DND-41 (cell line): ENCODE results near the gene TTLL11.

ENCODE experiments used
- ATAC-seq: fragments of 200-7000 bp; cut with Tn5 transposase; 3 replicates; pipeline ENCODE4 v1.9.1; 2021; ENCODE audit warnings: low read depth; ENCODE audit not compliant: insufficient read depth
- DNase-seq: peaks from one replicate; pipeline ENCODE4 v3.0.0-alpha.2; 2020
- H2AFZ ChIP-seq: 2 replicates; pipeline ENCODE4 v1.6.0; 2012; ENCODE audit warnings: low read depth, low read length
- H3K27ac ChIP-seq: 2 replicates; pipeline ENCODE4 v1.5.1; 2012; ENCODE audit warnings: low read length, inconsistent platforms
- H3K27me3 ChIP-seq: fragments of 200-600 bp; sonication (generic); 2 replicates; pipeline ENCODE4 v1.6.0; 2012; ENCODE audit warnings: low read length, mild to moderate bottlenecking, inconsistent platforms; ENCODE audit not compliant: insufficient read depth, poor library complexity
- H3K36me3 ChIP-seq: 2 replicates; pipeline ENCODE4 v1.5.1; 2012; ENCODE audit warnings: low read length, inconsistent platforms; ENCODE audit not compliant: insufficient read depth
- H3K4me1 ChIP-seq: 2 replicates; pipeline ENCODE4 v1.5.1; 2012; ENCODE audit warnings: mild to moderate bottlenecking, low read length; ENCODE audit not compliant: insufficient read depth
- H3K4me2 ChIP-seq: 2 replicates; pipeline ENCODE4 v1.6.0; 2012; ENCODE audit warnings: mild to moderate bottlenecking, moderate library complexity, low read length, inconsistent platforms; ENCODE audit not compliant: insufficient read depth
- H3K4me3 ChIP-seq, 2 experiments: fragments of 200-600 bp in 1 of 2; shearing (Covaris generic) in 1 of 2; 2 replicates each; pipeline ENCODE4 v1.5.1; 2012 to 2016; ENCODE audit warnings: inconsistent platforms in 2 of 2, low read length in 2 of 2, mild to moderate bottlenecking in 2 of 2, low read depth in 1 of 2, moderate library complexity in 1 of 2
- H3K79me2 ChIP-seq: 2 replicates; pipeline ENCODE4 v1.6.0; 2012; ENCODE audit warnings: low read length, inconsistent platforms; ENCODE audit not compliant: insufficient read depth
- H3K9ac ChIP-seq: 2 replicates; pipeline ENCODE4 v1.6.0; 2012; ENCODE audit warnings: low read depth, mild to moderate bottlenecking, inconsistent platforms, low read length, moderate library complexity
- H3K9me3 ChIP-seq: 2 replicates; pipeline ENCODE4 v1.5.1; 2012; ENCODE audit warnings: low read length, moderate library complexity, mild to moderate bottlenecking, inconsistent platforms; ENCODE audit not compliant: insufficient read depth, severe bottlenecking
- H4K20me1 ChIP-seq: 2 replicates; pipeline ENCODE4 v1.6.0; 2012; ENCODE audit warnings: low read length; ENCODE audit not compliant: insufficient read depth
- EZH2 ChIP-seq: IDR thresholded peaks from 3 replicates; pipeline ENCODE4 v1.6.1; 2012; ENCODE audit warnings: borderline replicate concordance, low read depth, mild to moderate bottlenecking, moderate library complexity, low read length, inconsistent platforms; ENCODE audit not compliant: severe bottlenecking
- TF ChIP-seq, protein P1 (sequence below): IDR thresholded peaks from 2 replicates; pipeline ENCODE4 v1.5.1; 2012; ENCODE audit warnings: borderline replicate concordance, low read length, moderate library complexity, mild to moderate bottlenecking; ENCODE audit not compliant: poor library complexity, severe bottlenecking; ENCODE audit errors: extremely low read depth

The TTLL11 gene

DNA sequence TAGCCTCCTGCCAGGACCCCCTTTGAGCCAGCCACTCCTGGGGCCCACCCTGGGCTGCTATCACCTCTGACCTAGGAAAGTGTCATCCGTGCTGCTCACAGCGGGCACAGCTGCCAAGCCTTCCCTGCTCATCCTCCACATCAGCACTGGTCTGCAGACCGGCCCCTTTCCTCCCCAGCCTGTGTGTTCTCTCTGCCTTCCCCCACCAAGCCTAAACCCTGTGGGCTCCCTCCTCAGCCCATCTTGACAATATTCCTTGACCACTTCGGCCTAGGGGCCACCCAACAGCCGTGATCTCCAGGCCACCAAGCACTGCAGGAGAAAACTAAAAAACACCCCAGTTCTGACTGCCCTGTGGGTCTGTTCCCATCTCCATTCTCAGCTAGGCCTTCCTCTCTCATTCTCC, 306.6 kb downstream of the TTLL11 start:
- no peaks in the 10 kb centered on the region for H3K36me3 ChIP-seq
- H3K79me2 ChIP-seq = no peaks in the 10 kb centered on the region
- H2AFZ ChIP-seq = no peak overlapping the region
- no peaks in the 10 kb centered on the region; the same call in 1 of the 2 replicates for H4K20me1 ChIP-seq
- H3K4me2 ChIP-seq = no peak overlapping the region
- DNase-seq (no peak), ATAC-seq (no peak)
- peaks cover 4% of the 10 kb centered on the region for H3K27me3 ChIP-seq
- peaks cover 7% of the 10 kb centered on the region; the same call in 1 of the 2 replicates for H3K4me1 ChIP-seq
- H3K9me3 ChIP-seq = no peaks in the 10 kb centered on the region
- H3K27ac ChIP-seq = no peak overlapping the region
- no peak overlapping the region for H3K4me3 ChIP-seq
- TF ChIP-seq, protein P1, sequence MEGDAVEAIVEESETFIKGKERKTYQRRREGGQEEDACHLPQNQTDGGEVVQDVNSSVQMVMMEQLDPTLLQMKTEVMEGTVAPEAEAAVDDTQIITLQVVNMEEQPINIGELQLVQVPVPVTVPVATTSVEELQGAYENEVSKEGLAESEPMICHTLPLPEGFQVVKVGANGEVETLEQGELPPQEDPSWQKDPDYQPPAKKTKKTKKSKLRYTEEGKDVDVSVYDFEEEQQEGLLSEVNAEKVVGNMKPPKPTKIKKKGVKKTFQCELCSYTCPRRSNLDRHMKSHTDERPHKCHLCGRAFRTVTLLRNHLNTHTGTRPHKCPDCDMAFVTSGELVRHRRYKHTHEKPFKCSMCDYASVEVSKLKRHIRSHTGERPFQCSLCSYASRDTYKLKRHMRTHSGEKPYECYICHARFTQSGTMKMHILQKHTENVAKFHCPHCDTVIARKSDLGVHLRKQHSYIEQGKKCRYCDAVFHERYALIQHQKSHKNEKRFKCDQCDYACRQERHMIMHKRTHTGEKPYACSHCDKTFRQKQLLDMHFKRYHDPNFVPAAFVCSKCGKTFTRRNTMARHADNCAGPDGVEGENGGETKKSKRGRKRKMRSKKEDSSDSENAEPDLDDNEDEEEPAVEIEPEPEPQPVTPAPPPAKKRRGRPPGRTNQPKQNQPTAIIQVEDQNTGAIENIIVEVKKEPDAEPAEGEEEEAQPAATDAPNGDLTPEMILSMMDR = no peak
- no peak for TF ChIP-seq EZH2
- no peak overlapping the region for H3K9ac ChIP-seq

GRCh38 chr9:121785673-121786542, 307.2 kb downstream of the TTLL11 start:
- no peaks in the 10 kb centered on the region for H3K36me3 ChIP-seq
- no peak overlapping the region for H3K4me2 ChIP-seq
- TF ChIP-seq EZH2 = no peak
- TF ChIP-seq, protein P1 = no peak
- ATAC-seq (no peak), DNase-seq (no peak)
- H2AFZ ChIP-seq = no peak overlapping the region
- H3K27me3 ChIP-seq = peaks cover 4% of the 10 kb centered on the region
- no peak overlapping the region for H3K4me3 ChIP-seq
- no peaks in the 10 kb centered on the region; the same call in 1 of the 2 replicates for H4K20me1 ChIP-seq
- H3K4me1 ChIP-seq = peaks cover 7% of the 10 kb centered on the region; the same call in 1 of the 2 replicates
- no peak overlapping the region for H3K27ac ChIP-seq
- H3K79me2 ChIP-seq = no peaks in the 10 kb centered on the region
- H3K9ac ChIP-seq = no peak overlapping the region
- no peaks in the 10 kb centered on the region for H3K9me3 ChIP-seq

DNA sequence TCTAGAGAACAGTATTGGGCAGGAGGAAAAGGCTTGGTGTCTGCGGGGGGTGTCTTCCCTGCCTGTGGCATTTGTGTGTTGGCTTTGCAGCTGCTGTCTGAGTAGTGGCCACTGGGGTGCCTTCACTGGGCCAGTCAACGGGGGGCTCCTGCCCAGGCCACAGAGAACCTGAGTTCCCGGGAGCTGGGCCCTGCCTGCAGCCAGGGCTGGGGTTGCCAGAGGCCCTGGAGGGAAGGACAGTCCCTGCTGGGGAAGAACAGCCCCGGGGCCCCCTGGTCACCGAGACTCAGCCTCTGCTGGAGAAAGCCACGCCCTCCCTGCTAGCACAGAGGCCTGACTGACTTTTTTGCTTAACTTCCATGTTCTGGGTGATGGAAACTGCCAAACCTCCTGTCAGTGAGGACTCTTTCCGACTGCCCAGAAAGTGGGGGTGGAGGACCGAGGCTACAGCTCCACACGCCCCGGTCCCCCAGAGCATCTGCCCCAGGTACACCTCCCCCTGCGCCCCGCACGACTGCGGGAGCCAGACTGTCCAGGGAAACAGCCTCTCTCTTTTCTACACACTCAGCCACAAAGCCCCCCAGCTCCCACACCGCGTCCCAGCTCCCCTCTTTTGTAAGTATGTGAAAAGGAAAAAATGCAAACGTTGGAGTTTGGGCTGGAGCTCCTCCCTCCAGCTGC, 308.2 kb downstream of the TTLL11 start:
- Histone ChIP-seq H3K27me3 (peaks cover 4% of the 10 kb centered on the region), H2AFZ (no peak overlapping the region), H3K4me1 (peaks cover 7% of the 10 kb centered on the region; the same call in 1 of the 2 replicates), H3K9me3 (no peaks in the 10 kb centered on the region), H3K4me2 (no peak overlapping the region), H4K20me1 (no peaks in the 10 kb centered on the region; the same call in 1 of the 2 replicates), H3K9ac (no peak overlapping the region), H3K4me3 (no peak overlapping the region), H3K79me2 (no peaks in the 10 kb centered on the region), H3K36me3 (no peaks in the 10 kb centered on the region), H3K27ac (no peak overlapping the region)
- ATAC-seq = no peak
- TF ChIP-seq, protein P1 = no peak
- TF ChIP-seq EZH2 = no peak
- DNase-seq = no peak
